Ishikawa (cell line): ENCODE measurements around the gene C22orf23.

ENCODE experiments used
- CEBPB ChIP-seq: IDR thresholded peaks from 2 replicates; pipeline ENCODE4 v1.6.1; 2012
- CREB1 ChIP-seq: IDR thresholded peaks from 2 replicates; pipeline ENCODE4 v1.6.1; 2012; ENCODE audit warnings: low read depth
- EP300 ChIP-seq: IDR thresholded peaks from 2 replicates; pipeline ENCODE4 v1.6.1; 2012; ENCODE audit warnings: borderline replicate concordance
- NFIC ChIP-seq: IDR thresholded peaks from 2 replicates; pipeline ENCODE4 v1.6.1; 2012
- RAD21 ChIP-seq: IDR thresholded peaks from 2 replicates; pipeline ENCODE4 v1.6.1; 2012; ENCODE audit warnings: low read depth
- TAF1 ChIP-seq: IDR thresholded peaks from 2 replicates; pipeline ENCODE4 v1.6.1; 2012; ENCODE audit warnings: low read depth, mild to moderate bottlenecking
- YY1 ChIP-seq: IDR thresholded peaks from 2 replicates; pipeline ENCODE4 v1.6.1; 2012; ENCODE audit warnings: low read depth
- ZBTB7A ChIP-seq: IDR thresholded peaks from 2 replicates; pipeline ENCODE4 v1.6.1; 2012; ENCODE audit warnings: low read depth
- TF ChIP-seq, protein P1 (sequence below): IDR thresholded peaks from 2 replicates; pipeline ENCODE4 v1.6.1; 2012
- TF ChIP-seq, protein P2 (sequence below): IDR thresholded peaks from 2 replicates; pipeline ENCODE4 v1.6.1; 2012
- TF ChIP-seq, protein P3 (sequence below): IDR thresholded peaks from 2 replicates; pipeline ENCODE4 v1.6.1; 2012; ENCODE audit warnings: low read depth, mild to moderate bottlenecking

DNA sequence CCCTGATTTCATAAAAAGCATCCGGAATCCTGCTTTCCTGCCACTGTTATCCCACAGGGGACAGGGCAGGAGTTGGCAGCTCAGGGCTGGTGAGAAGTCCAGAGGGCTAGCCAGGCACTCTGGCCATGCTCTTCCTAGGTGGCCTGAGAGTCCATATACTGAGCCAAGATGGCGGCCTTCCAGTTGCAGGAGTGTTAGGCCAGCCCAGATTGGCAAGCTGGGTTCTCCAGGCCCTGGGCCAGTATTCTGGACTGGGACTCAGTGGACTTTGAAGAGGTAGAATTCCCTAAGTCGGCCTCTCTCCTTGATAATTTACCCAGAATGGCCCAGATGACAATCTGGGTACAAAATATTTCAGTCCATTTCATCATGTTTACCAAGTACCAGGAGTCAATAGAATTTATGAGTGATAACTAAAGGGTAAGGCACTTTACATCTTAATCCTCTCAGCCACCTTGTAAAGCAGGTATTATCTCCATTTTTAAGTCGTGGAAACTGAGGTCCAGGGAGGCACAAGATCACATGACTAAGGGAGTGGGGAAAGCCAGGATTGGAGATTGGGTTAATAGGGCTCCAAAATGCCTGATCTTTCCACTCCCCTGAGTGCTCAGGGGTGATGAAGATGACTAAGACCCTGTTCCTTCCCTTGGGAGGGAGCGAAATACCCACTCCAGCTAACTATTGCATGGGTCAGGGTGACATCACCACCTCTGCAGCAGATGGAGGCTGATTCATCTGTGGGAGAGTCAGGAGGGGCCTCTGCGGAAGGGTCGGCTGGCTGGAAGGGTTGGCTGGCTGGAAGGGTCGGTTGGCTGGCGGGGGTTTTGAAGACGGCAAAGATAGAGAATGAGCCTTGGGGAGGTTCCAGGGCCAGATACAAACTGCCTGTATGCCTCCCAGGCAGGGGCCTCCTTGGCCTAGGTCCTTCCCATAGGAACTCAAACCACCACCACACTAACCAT, 48.5 kb downstream of the C22orf23 start:
- TF ChIP-seq, protein P1, sequence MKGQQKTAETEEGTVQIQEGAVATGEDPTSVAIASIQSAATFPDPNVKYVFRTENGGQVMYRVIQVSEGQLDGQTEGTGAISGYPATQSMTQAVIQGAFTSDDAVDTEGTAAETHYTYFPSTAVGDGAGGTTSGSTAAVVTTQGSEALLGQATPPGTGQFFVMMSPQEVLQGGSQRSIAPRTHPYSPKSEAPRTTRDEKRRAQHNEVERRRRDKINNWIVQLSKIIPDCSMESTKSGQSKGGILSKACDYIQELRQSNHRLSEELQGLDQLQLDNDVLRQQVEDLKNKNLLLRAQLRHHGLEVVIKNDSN, result no peak
- TF ChIP-seq RAD21 (no peak), EP300 (no peak), ZBTB7A (no peak), CEBPB (no peak), YY1 (peak; percentile 34; the same call in 1 of the 2 replicates), TAF1 (no peak), CREB1 (no peak), NFIC (no peak)
- TF ChIP-seq, protein P2, sequence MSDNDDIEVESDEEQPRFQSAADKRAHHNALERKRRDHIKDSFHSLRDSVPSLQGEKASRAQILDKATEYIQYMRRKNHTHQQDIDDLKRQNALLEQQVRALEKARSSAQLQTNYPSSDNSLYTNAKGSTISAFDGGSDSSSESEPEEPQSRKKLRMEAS, result no peak
- TF ChIP-seq, protein P3, sequence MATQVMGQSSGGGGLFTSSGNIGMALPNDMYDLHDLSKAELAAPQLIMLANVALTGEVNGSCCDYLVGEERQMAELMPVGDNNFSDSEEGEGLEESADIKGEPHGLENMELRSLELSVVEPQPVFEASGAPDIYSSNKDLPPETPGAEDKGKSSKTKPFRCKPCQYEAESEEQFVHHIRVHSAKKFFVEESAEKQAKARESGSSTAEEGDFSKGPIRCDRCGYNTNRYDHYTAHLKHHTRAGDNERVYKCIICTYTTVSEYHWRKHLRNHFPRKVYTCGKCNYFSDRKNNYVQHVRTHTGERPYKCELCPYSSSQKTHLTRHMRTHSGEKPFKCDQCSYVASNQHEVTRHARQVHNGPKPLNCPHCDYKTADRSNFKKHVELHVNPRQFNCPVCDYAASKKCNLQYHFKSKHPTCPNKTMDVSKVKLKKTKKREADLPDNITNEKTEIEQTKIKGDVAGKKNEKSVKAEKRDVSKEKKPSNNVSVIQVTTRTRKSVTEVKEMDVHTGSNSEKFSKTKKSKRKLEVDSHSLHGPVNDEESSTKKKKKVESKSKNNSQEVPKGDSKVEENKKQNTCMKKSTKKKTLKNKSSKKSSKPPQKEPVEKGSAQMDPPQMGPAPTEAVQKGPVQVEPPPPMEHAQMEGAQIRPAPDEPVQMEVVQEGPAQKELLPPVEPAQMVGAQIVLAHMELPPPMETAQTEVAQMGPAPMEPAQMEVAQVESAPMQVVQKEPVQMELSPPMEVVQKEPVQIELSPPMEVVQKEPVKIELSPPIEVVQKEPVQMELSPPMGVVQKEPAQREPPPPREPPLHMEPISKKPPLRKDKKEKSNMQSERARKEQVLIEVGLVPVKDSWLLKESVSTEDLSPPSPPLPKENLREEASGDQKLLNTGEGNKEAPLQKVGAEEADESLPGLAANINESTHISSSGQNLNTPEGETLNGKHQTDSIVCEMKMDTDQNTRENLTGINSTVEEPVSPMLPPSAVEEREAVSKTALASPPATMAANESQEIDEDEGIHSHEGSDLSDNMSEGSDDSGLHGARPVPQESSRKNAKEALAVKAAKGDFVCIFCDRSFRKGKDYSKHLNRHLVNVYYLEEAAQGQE, result no peak
